ENCODE measurements around the gene PSMG4. TPM values are rescaled to one million over a fixed set of nuclear protein-coding genes. Genes with fewer than 3 reads are reported as not detected.

PSMG4 gene
- total RNA-seq, 1 experiment from 2014 or later, result 29.3 TPM

DNA sequence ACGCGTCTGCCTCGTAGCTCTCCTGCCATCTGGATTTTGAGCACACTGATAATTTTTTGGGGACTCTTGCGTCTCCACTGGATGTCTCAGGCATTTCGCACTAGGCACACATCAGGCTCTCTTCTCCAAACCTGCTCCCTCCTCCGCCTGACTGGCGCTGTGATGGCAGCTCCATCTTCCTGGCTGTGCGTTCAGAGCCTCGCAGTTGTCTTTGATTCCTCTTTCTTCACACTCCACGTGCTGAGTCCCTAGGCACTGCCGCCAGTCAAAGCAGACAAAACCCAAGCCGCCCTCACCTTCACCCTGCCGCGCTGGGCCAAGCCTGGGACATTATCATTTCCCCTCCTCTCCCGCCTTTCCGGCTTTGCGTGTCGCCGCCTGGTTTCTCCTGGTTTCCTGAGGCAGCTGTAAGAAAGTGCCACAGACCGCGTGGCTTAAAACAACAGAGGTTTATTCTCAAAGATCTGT is 778 bp downstream of the PSMG4 start:
- peaks cover 27% of the 10 kb centered on the region; the same call in 1 of the 2 replicates for H3K79me2 ChIP-seq (ENCODE audit: insufficient read depth, low read length)
- H2AK5ac ChIP-seq (ENCODE audit: insufficient read length, low read length), result no peak overlapping the region
- H3K9me3 ChIP-seq (ENCODE audit: control insufficient read depth, low read depth, low read length), result no peaks in the 10 kb centered on the region
- peak overlapping the region; percentile 55 for H3K9ac ChIP-seq (ENCODE audit: extremely low read depth, insufficient read length, low read length)
- peaks cover 8 to 29% (median 19%) of the 10 kb centered on the region in 3 experiments for H3K36me3 Mint-ChIP-seq (ENCODE audit: insufficient read depth in 1 of 3, low read depth in 3 of 3)
- H4K5ac ChIP-seq (ENCODE audit: insufficient read length, low read depth, low read length), result no peak overlapping the region
- H3K23me2 ChIP-seq (ENCODE audit: insufficient read length, low read depth, low read length, poor library complexity, severe bottlenecking), result peaks cover 8% of the 10 kb centered on the region
- H3K27ac Mint-ChIP-seq, result peak overlapping the region; percentile 17 to 80 (median 74); a peak in 6 of 7 replicates
- peaks cover 7% of the 10 kb centered on the region for H3K27me3 Mint-ChIP-seq (ENCODE audit: low read depth)
- no peak overlapping the region for H2BK15ac ChIP-seq (ENCODE audit: low read depth, low read length)
- peaks cover 8% of the 10 kb centered on the region for H3K79me1 ChIP-seq (ENCODE audit: insufficient read depth, low read depth, low read length, poor library complexity, severe bottlenecking)
- no peak overlapping the region for H2BK5ac ChIP-seq (ENCODE audit: insufficient read length, low read length)
- peak overlapping the region; percentile 20 for H3K18ac ChIP-seq (ENCODE audit: insufficient read length, low read depth, low read length)
- no peak overlapping the region for H3K27ac ChIP-seq (ENCODE audit: insufficient read length, low read depth, low read length)
- no peak overlapping the region for H4K8ac ChIP-seq (replicated peaks; ENCODE audit: insufficient read length, low read depth, low read length)
- H3K4ac ChIP-seq (ENCODE audit: low read depth, low read length), result no peak overlapping the region
- peak; percentile 57 for DNase-seq
- H3K4me2 ChIP-seq (ENCODE audit: insufficient read depth, insufficient read length, low read length), result peak overlapping the region; percentile 87
- no peak overlapping the region for H3T11ph ChIP-seq (ENCODE audit: low read length)
- no peak overlapping the region for H3K56ac ChIP-seq (ENCODE audit: insufficient read length, low read depth, low read length)
- no peak overlapping the region for H2BK20ac ChIP-seq (ENCODE audit: low read depth, low read length, poor library complexity, severe bottlenecking)
- no peak overlapping the region for H2BK12ac ChIP-seq (ENCODE audit: insufficient read length, low read depth, low read length)
- H3K14ac ChIP-seq (ENCODE audit: insufficient read depth, low read length), result no peak overlapping the region
- H3K23ac ChIP-seq (ENCODE audit: insufficient read length, low read depth, low read length), result no peak overlapping the region
- no peaks in the 10 kb centered on the region for H4K20me1 ChIP-seq (ENCODE audit: control insufficient read depth, insufficient read depth, insufficient read length)
- no peaks in the 10 kb centered on the region for H3K27me3 ChIP-seq (ENCODE audit: insufficient read depth, low read length)
- WGBS (ENCODE audit: extremely low coverage, insufficient read length, low lambda C conversion rate), result no CpG with 5 or more reads among the region's 21 CpGs
- no peaks in the 10 kb centered on the region for H3K9me3 Mint-ChIP-seq
- no peaks in the 10 kb centered on the region; the same call in 1 of the 2 replicates for H3K4me1 ChIP-seq (ENCODE audit: insufficient read depth, low read length)
- H4K91ac ChIP-seq (ENCODE audit: insufficient read length, low read depth, low read length), result no peak overlapping the region
- TF ChIP-seq, protein P1, sequence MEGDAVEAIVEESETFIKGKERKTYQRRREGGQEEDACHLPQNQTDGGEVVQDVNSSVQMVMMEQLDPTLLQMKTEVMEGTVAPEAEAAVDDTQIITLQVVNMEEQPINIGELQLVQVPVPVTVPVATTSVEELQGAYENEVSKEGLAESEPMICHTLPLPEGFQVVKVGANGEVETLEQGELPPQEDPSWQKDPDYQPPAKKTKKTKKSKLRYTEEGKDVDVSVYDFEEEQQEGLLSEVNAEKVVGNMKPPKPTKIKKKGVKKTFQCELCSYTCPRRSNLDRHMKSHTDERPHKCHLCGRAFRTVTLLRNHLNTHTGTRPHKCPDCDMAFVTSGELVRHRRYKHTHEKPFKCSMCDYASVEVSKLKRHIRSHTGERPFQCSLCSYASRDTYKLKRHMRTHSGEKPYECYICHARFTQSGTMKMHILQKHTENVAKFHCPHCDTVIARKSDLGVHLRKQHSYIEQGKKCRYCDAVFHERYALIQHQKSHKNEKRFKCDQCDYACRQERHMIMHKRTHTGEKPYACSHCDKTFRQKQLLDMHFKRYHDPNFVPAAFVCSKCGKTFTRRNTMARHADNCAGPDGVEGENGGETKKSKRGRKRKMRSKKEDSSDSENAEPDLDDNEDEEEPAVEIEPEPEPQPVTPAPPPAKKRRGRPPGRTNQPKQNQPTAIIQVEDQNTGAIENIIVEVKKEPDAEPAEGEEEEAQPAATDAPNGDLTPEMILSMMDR (conservative IDR thresholded peaks at IDR 0.05), result no peak
- H2BK120ac ChIP-seq (ENCODE audit: low read depth, low read length, poor library complexity, severe bottlenecking), result no peak overlapping the region
- H3K4me3 Mint-ChIP-seq, result peak overlapping the region; percentile 96 to 98
- H3K4me1 Mint-ChIP-seq, result peaks cover 17 to 19% of the 10 kb centered on the region in 2 experiments
- no peak overlapping the region for H2AFZ ChIP-seq (ENCODE audit: low read length)
